Endothelial cell (in vitro differentiated cells): ENCODE results near the gene SYNGR3. TPM values are rescaled to one million over a fixed set of nuclear protein-coding genes. Genes with fewer than 3 reads are reported as not detected.
A peak's percentile ranks its signal among the peaks of the same experiment; 100 is the strongest.

Source experiments
- DNase-seq: peaks from one replicate; pipeline ENCODE4 v3.0.0; 2021; ENCODE audit warnings: low spot score
- H3K27ac Mint-ChIP-seq: one replicate; pipeline ENCODE4 v1.8.0; 2021; ENCODE audit warnings: mixed read lengths, inconsistent platforms; ENCODE audit not compliant: unreplicated experiment
- H3K27me3 Mint-ChIP-seq: one replicate; pipeline ENCODE4 v1.8.0; 2021; ENCODE audit warnings: mild to moderate bottlenecking, moderate library complexity, mixed read lengths, inconsistent platforms; ENCODE audit not compliant: unreplicated experiment
- H3K36me3 Mint-ChIP-seq: one replicate; pipeline ENCODE4 v1.8.0; 2021; ENCODE audit warnings: mild to moderate bottlenecking, low read depth, mixed read lengths, inconsistent platforms; ENCODE audit not compliant: unreplicated experiment
- H3K4me1 Mint-ChIP-seq: one replicate; pipeline ENCODE4 v1.8.0; 2021; ENCODE audit warnings: mild to moderate bottlenecking, mixed read lengths, inconsistent platforms; ENCODE audit not compliant: unreplicated experiment
- H3K4me3 Mint-ChIP-seq: one replicate; pipeline ENCODE4 v1.8.0; 2021; ENCODE audit warnings: mild to moderate bottlenecking, mixed read lengths, inconsistent platforms; ENCODE audit not compliant: unreplicated experiment
- H3K9me3 Mint-ChIP-seq: one replicate; pipeline ENCODE4 v1.8.0; 2021; ENCODE audit warnings: mixed read lengths, inconsistent platforms; ENCODE audit not compliant: unreplicated experiment
- total RNA-seq: library from RNA; stranded (reverse); fragmentation: NEBNext Ultra II Directional; extraction: Animal tissue kit (Norgen Biotek cat#: 25700); gene quantifications from one replicate; pipeline ENCODE4 v1.2.1, GENCODE V29; 2021; ENCODE audit not compliant: unreplicated experiment
- TF ChIP-seq, protein P1 (sequence below): fragments of 200-600 bp; sonication (generic); IDR thresholded peaks from one replicate; pipeline ENCODE4 v1.5.0; 2021; ENCODE audit warnings: antibody characterized with exemption; ENCODE audit not compliant: unreplicated experiment

Gene SYNGR3
- total RNA-seq, 1 donor from 2014 or later = 0.82 TPM

DNA sequence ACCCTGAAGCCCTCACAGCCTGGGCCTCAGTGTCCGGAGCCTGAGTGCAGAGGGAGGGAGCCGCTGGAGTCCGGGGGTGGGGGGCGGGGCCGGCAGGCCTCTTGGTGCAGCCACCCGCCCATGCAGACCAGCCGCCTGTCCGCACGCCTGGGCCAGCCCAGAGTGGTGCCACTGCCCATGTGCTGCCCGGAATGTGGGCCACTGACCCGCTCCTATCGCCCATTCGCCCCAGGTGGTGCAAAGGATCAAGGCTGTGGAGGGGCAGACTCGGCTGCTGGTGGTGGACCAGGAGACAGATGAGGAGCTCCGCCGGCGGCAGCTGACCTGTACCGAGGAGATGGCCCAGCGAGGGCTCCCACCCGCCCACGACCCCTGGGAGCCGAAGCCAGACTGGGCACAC, 39.6 kb downstream of the SYNGR3 start:
- Mint-ChIP-seq H3K9me3 (no peaks in the 10 kb centered on the region), H3K27me3 (peaks cover 11% of the 10 kb centered on the region)

GRCh38 chr16:2030036-2030435, 40.3 kb downstream of the SYNGR3 start:
- TF ChIP-seq, protein P1, sequence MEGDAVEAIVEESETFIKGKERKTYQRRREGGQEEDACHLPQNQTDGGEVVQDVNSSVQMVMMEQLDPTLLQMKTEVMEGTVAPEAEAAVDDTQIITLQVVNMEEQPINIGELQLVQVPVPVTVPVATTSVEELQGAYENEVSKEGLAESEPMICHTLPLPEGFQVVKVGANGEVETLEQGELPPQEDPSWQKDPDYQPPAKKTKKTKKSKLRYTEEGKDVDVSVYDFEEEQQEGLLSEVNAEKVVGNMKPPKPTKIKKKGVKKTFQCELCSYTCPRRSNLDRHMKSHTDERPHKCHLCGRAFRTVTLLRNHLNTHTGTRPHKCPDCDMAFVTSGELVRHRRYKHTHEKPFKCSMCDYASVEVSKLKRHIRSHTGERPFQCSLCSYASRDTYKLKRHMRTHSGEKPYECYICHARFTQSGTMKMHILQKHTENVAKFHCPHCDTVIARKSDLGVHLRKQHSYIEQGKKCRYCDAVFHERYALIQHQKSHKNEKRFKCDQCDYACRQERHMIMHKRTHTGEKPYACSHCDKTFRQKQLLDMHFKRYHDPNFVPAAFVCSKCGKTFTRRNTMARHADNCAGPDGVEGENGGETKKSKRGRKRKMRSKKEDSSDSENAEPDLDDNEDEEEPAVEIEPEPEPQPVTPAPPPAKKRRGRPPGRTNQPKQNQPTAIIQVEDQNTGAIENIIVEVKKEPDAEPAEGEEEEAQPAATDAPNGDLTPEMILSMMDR = no peak
- Mint-ChIP-seq H3K9me3 (no peaks in the 10 kb centered on the region), H3K36me3 (no peaks in the 10 kb centered on the region), H3K4me3 (no peak overlapping the region), H3K4me1 (peaks cover 13% of the 10 kb centered on the region), H3K27me3 (peaks cover 11% of the 10 kb centered on the region), H3K27ac (no peak overlapping the region)
- no peak for DNase-seq

More for the DNA sequence above, 39.6 kb downstream of the SYNGR3 start:
- H3K36me3 Mint-ChIP-seq = no peaks in the 10 kb centered on the region
- H3K4me3 Mint-ChIP-seq = no peak overlapping the region
- peaks cover 13% of the 10 kb centered on the region for H3K4me1 Mint-ChIP-seq
- no peak overlapping the region for H3K27ac Mint-ChIP-seq
- DNase-seq = no peak
- TF ChIP-seq, protein P1 = no peak

DNA sequence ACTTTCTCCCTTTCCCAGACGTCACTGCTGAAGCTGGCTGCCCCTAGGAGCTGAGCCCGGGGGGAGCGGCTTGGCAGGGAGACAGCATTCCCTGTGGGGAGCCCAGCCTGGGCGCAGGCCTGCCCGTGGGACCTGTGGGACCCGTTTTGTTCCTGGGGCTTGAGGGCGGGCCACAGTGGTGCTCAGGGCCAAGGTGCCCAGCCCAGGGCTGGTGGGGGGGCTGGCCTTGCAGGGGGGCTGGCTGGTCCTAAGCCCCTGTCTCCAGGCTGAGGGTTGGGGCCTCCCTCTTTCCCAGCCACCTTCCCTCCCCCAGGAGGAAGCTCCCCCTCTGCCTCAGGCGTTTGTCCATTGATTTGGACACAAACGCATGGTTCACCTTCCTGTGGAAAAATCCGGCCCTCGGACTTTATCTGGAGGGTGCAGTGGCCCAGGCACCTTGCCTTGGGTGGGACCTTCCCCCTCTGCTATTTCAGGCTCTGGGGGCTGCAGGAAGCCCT, 41.4 kb downstream of the SYNGR3 start:
- no peak overlapping the region for H3K27ac Mint-ChIP-seq
- H3K27me3 Mint-ChIP-seq = peaks cover 6% of the 10 kb centered on the region
- no peaks in the 10 kb centered on the region for H3K36me3 Mint-ChIP-seq
- TF ChIP-seq, protein P1 = no peak
- peaks cover 13% of the 10 kb centered on the region for H3K4me1 Mint-ChIP-seq
- no peaks in the 10 kb centered on the region for H3K9me3 Mint-ChIP-seq
- H3K4me3 Mint-ChIP-seq = no peak overlapping the region
- DNase-seq = no peak

DNA sequence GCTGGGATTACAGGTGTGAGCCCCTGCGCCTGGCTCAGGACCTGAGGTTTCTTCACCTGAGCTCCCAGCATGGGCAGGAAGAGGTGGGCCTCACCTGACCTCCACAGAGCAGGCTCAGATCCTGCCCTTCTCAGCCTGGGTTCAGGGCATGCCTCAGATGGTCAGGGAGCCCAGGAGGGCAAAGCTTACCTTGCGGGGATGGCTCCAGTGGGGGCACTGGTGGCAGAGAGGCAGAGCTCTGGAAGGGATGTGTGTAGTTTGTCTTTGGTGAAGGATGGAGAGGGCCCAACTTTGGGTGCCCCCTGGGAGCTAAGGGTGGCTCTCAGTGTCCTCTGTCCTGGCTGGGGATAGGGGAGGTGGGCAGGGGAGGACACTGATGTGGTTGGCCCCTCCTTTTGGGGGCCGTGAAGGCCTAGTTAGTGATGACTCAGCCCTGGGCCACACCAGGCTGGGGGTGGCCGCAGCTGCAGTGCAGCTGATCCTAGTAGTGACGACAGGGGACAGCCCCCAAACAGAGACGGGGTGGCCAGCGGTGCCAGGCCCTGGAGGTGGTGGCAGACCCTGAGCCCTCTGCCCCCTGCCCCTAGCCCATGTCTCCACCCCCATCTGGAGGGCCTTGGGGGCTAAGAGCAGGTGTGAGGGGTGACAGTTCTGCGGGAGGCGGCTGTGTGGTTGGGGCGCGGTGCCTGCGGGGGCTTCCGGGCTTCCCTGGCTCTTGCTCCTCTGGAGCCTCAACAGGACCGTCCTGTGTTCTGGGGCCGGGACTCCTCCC, 42.7 kb downstream of the SYNGR3 start:
- no peaks in the 10 kb centered on the region for H3K36me3 Mint-ChIP-seq
- peaks cover 11% of the 10 kb centered on the region for H3K4me1 Mint-ChIP-seq
- no peak for DNase-seq
- H3K4me3 Mint-ChIP-seq = peak overlapping the region; percentile 31
- TF ChIP-seq, protein P1 = no peak
- no peak overlapping the region for H3K27ac Mint-ChIP-seq
- no peaks in the 10 kb centered on the region for H3K9me3 Mint-ChIP-seq
- H3K27me3 Mint-ChIP-seq = peaks cover 4% of the 10 kb centered on the region
